ENCODE data around the gene HPGDS.
"Not testable (repeated sequence)": the region's sequence is repeated elsewhere in the genome, so short reads cannot be mapped to it uniquely, and the experiment has no call there.

The HPGDS gene

DNA sequence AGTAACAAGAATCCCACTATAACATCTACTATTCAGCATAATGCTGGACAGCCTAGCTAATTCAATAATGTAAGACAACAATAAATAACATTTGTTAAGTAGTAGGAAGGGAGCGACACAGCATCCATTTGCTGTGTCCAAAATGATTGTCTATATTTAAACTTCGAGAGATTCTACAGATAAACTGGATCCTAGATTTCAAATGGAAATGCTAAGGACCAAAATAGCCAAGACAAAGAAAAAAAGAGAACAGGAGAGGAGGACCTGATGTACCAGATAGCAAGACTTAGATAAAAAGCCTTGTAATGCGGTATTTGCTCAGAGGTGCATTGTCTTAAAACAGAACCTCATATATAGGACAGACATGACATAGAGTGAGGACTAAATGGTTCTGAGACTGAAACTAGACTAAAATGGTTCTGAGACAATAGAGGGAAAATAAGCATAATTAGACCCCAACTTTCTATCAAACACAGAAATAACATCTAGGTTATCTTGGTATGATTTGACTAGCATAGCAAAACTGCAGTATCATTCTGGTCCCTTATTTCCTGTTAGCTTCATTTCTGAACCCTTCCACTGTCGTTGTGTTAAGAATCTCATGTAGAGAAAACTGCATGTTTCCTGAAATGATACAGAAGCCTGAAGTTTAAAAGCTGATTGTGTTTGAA, 3.8 kb downstream of the HPGDS start:
- Histone ChIP-seq H3K9ac (no peak overlapping the region), H3K27me3 (no peaks in the 10 kb centered on the region), H3K4me1 (peaks cover 0 to 24% (median 0%) of the 10 kb centered on the region in 10 experiments; a peak in 5 of 20 replicates), H4K20me1 (no peaks in the 10 kb centered on the region), H3K4me2 (no peak overlapping the region), H3K27ac (no peak overlapping the region), H3K9me3 (replicated peaks in 1 of 11) (peaks cover 0 to 3% (median 0%) of the 10 kb centered on the region in 11 experiments; a peak in 1 of 22 replicates), H3K36me3 (no peaks in the 10 kb centered on the region), H3K4me3 (no peak overlapping the region)
- TF ChIP-seq Cebpa-rat (IDR thresholded peaks at IDR 0.05) = no peak

GRCh38 chr4:94336791-94337190, 5.8 kb downstream of the HPGDS start:
- H3K27ac ChIP-seq; H4K20me1 ChIP-seq; H3K27me3 ChIP-seq; H3K4me3 ChIP-seq; H3K4me2 ChIP-seq; H3K9me3 ChIP-seq (replicated peaks in 1 of 11); H3K9ac ChIP-seq; H3K36me3 ChIP-seq: not testable (repeated sequence)
- H3K4me1 ChIP-seq = peaks cover 0 to 10% (median 0%) of the 10 kb centered on the region in 10 experiments; a peak in 1 of 20 replicates

DNA sequence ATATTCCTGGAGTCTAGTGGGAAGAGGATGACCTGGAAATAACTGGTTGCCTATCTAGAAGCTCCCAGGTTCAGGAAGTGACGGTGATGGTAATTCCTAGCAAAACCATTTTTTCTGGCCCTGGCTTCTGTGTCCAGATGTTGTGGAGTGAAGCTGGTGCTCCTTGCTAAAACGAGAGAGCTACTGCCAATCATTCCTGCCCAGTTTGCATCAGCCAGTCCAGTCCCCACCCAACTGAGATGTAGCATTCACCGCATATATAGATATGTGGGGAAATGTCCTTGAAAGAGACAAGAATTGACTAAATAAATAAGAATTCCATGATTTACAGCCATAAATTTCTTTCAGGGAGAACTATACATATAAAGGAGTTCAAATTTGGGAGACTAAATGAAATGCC, 6.3 kb downstream of the HPGDS start:
- Histone ChIP-seq H3K36me3 (no peaks in the 10 kb centered on the region), H3K4me2 (no peak overlapping the region), H3K4me1 (peaks cover 0 to 10% (median 0%) of the 10 kb centered on the region in 10 experiments; a peak in 1 of 20 replicates), H3K9ac (no peak overlapping the region), H3K4me3 (no peak overlapping the region), H3K9me3 (replicated peaks in 1 of 11) (peaks cover 0 to 3% (median 0%) of the 10 kb centered on the region in 11 experiments; a peak in 1 of 22 replicates), H3K27ac (no peak overlapping the region), H4K20me1 (no peaks in the 10 kb centered on the region), H3K27me3 (no peaks in the 10 kb centered on the region)
- no peak for TF ChIP-seq Cebpa-rat (IDR thresholded peaks at IDR 0.05)

DNA sequence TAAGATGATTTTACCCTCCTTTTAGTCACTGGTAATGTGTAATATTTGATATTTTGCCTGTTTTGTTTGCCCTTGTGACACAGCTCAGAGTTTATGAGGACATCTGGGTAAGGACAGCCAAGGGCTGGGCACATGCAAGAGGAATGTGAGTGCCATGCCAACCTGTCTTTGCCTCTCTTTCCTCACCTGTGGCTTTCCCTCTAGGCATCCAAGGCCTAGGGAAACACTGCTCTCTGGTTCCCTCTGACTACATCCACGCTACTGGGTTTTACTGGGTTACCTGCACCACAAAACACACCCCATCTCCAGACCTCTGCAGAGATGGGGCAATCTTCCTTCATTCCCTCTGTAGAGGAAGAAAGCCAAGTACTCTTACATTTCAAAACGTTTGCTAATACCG, 7.7 kb downstream of the HPGDS start:
- H3K36me3 ChIP-seq = no peaks in the 10 kb centered on the region
- no peak overlapping the region for H3K27ac ChIP-seq
- H3K9me3 ChIP-seq (replicated peaks in 1 of 11) = peaks cover 0 to 2% (median 0%) of the 10 kb centered on the region in 11 experiments; a peak in 1 of 22 replicates
- no peaks in the 10 kb centered on the region for H3K27me3 ChIP-seq
- H3K4me1 ChIP-seq = peaks cover 0 to 10% (median 0%) of the 10 kb centered on the region in 10 experiments; a peak in 1 of 20 replicates
- no peak overlapping the region for H3K4me3 ChIP-seq
- H3K4me2 ChIP-seq = no peak overlapping the region
- H3K9ac ChIP-seq = no peak overlapping the region
- no peaks in the 10 kb centered on the region for H4K20me1 ChIP-seq
- no peak for TF ChIP-seq Cebpa-rat (IDR thresholded peaks at IDR 0.05)

DNA sequence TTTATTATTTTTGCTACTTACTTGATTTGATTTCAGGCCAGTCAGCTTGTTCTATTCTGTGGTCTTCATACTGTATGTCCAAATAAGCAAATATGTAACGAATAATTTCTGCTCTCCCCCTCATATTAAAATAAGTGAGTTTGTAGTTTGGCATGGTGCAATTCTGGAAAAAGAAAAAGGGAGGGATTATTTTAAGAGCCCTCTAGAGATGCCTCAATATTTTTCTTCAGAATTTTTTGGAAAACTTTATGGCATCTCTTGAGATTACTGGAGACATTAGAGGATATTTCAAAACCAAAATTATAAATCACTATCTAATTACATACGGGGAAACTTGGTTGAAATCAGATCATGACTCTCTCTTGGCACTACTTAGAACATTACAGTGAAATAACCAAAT, 8.2 kb downstream of the HPGDS start:
- Histone ChIP-seq H3K36me3 (no peaks in the 10 kb centered on the region), H3K4me2 (no peak overlapping the region), H3K4me1 (peaks cover 0 to 5% (median 0%) of the 10 kb centered on the region in 10 experiments; a peak in 1 of 20 replicates), H3K27ac (no peak overlapping the region), H3K9ac (no peak overlapping the region), H4K20me1 (no peaks in the 10 kb centered on the region), H3K27me3 (no peaks in the 10 kb centered on the region), H3K9me3 (replicated peaks in 1 of 11) (no peaks in the 10 kb centered on the region), H3K4me3 (no peak overlapping the region)
- TF ChIP-seq Cebpa-rat (IDR thresholded peaks at IDR 0.05) = no peak

DNA sequence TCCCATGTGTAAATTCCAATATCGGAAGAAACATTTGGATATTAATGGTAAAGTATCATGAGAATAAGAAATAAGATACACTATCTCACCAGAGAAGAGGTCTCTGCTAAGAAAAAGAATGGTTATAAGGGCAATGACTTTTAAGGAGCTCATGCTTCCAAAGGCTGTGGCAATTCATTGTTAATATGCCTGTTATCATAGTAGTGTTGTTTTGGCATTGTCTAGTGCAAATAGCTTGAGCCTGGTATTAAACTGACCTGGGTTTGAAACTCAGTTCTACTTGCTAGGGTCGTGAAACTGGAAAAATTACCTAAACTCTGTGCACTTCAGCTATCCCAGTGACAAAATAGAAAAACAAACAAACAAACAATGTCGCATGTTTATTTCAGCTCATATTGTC, 8.8 kb downstream of the HPGDS start:
- H3K4me2 ChIP-seq = no peak overlapping the region
- no peak for TF ChIP-seq Cebpa-rat (IDR thresholded peaks at IDR 0.05)
- no peaks in the 10 kb centered on the region for H3K27me3 ChIP-seq
- no peak overlapping the region for H3K9ac ChIP-seq
- H3K4me1 ChIP-seq = peaks cover 0 to 1% (median 0%) of the 10 kb centered on the region in 10 experiments; a peak in 1 of 20 replicates
- no peaks in the 10 kb centered on the region for H4K20me1 ChIP-seq
- no peaks in the 10 kb centered on the region for H3K36me3 ChIP-seq
- H3K9me3 ChIP-seq (replicated peaks in 1 of 11) = no peaks in the 10 kb centered on the region
- no peak overlapping the region for H3K27ac ChIP-seq
- H3K4me3 ChIP-seq = no peak overlapping the region

DNA sequence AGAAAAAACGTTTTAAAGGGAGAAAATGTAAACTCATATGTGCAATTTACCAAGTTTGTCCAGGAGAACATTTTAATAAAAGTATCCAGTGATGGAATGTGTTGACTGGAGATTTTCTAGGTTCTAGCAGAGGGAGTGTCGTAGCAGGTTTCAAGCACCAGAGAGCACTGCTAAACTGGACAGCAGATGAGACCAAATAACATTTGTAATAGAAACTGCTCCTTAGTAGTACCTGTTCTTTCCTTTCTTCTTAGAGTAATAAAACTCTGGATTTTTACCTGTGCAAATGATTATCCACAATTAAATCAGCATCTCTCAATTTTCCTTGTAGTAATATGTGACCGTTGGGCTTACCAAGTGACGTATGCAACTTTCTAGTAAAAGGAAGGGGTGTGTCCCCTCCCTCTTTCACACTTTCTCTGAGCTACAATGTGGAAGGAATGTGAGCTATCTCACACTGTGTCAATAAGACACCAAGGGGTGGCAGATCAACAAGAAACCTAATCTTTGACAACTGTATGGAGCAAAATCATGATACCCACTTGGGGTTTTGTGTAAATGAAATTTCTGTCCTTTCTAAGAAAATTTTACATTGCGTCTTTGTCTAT, 9.5 kb downstream of the HPGDS start:
- no peak overlapping the region for H3K4me2 ChIP-seq
- H3K9ac ChIP-seq = no peak overlapping the region
- H4K20me1 ChIP-seq = no peaks in the 10 kb centered on the region
- no peak for TF ChIP-seq Cebpa-rat (IDR thresholded peaks at IDR 0.05)
- H3K4me3 ChIP-seq = no peak overlapping the region
- no peaks in the 10 kb centered on the region for H3K4me1 ChIP-seq
- H3K27me3 ChIP-seq = no peaks in the 10 kb centered on the region
- no peaks in the 10 kb centered on the region for H3K9me3 ChIP-seq (replicated peaks in 1 of 11)
- no peaks in the 10 kb centered on the region for H3K36me3 ChIP-seq
- no peak overlapping the region for H3K27ac ChIP-seq

DNA sequence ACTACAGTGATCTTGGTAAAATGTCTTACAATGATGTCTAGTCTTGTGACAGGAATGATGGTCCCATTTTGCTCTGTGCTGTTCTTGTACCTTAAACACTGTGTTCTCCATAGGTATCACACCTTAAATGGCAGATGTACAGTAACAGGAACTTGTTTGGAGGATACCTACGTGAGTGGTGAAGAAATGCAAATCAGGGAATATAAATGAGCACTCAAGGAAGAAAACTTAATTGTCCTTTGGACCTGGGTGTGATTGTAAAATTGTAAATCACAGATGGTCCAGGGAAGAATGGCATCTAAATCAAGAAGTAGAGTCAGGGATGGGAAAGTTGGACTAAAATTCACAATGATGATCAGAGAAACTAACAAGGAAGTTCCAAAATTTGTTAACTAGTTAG, 12.7 kb downstream of the HPGDS start:
- H3K9me3 ChIP-seq (replicated peaks in 1 of 11) = peaks cover 21 to 28% (median 23%) of the 10 kb centered on the region in 11 experiments
- H4K20me1 ChIP-seq = no peaks in the 10 kb centered on the region
- H3K4me3 ChIP-seq = no peak overlapping the region
- no peak overlapping the region for H3K4me2 ChIP-seq
- no peak overlapping the region for H3K27ac ChIP-seq
- no peak for TF ChIP-seq Cebpa-rat (IDR thresholded peaks at IDR 0.05)
- no peaks in the 10 kb centered on the region for H3K36me3 ChIP-seq
- no peaks in the 10 kb centered on the region for H3K27me3 ChIP-seq
- H3K4me1 ChIP-seq = no peaks in the 10 kb centered on the region
- H3K9ac ChIP-seq = no peak overlapping the region

DNA sequence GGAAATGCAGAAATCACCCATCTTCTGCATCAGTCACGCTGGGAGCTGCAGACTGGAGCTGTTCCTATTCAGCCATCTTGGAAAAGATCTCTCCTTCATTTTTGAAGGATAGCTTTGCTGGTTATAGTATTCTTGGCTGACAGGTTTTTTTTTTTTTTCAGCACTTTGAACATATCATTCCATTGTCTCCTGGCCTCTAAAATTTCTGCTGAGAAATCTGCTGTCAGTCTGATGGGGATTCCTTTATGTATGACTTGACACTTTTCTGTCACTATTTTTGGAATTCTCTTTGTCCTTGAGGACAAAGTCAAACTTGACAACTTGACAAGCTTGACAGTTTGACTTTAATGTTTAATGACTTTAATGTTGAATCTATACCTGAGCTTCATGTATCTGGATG, 16.8 kb downstream of the HPGDS start:
- no peak overlapping the region for H3K4me2 ChIP-seq
- H3K4me1 ChIP-seq = no peaks in the 10 kb centered on the region
- no peak for TF ChIP-seq Cebpa-rat (IDR thresholded peaks at IDR 0.05)
- H3K27me3 ChIP-seq = no peaks in the 10 kb centered on the region
- no peak overlapping the region for H3K9ac ChIP-seq
- H4K20me1 ChIP-seq = no peaks in the 10 kb centered on the region
- no peak overlapping the region for H3K27ac ChIP-seq
- no peaks in the 10 kb centered on the region for H3K36me3 ChIP-seq
- peaks cover 21 to 31% (median 26%) of the 10 kb centered on the region in 11 experiments for H3K9me3 ChIP-seq (replicated peaks in 1 of 11)
- H3K4me3 ChIP-seq = no peak overlapping the region

DNA sequence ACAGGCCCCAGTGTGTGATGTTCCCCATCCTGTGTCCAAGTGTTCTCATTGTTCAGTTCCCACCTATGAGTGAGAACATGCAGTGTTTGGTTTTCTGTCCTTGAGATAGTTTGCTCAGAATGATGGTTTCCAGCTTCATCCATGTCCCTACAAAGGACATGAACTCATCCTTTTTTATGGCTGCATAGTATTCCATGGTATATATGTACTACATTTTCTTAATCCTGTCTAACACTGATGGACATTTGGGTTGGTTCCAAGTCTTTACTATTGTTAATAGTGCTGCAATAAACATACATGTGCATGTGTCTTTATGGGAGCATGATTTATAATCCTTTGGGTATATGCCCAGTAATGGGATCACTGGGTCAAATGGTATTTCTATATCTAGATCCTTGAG, 22.7 kb downstream of the HPGDS start:
- not testable (repeated sequence) for H3K9ac ChIP-seq

More for the DNA sequence above, 22.7 kb downstream of the HPGDS start:
- not testable (repeated sequence) for H3K36me3 ChIP-seq, H4K20me1 ChIP-seq, H3K27ac ChIP-seq, H3K4me1 ChIP-seq, H3K4me2 ChIP-seq, H3K27me3 ChIP-seq, H3K4me3 ChIP-seq
- peaks cover 2 to 14% (median 6%) of the 10 kb centered on the region in 11 experiments; a peak in 21 of 22 replicates for H3K9me3 ChIP-seq (replicated peaks in 1 of 11)

All from BLaER1 treated with 17β-estradiol and CSF1 and Interleukin-3, amounts not matched to agents 10 nM and 100 nM (cell line).